Activated CD8-positive, alpha-beta memory T cell treated with anti-CD3 and anti-CD28 coated beads for 48 hours (primary cell): Measurements from ENCODE around the gene SOX8.

Experiments
- DNase-seq, 3 experiments: peaks; one replicate each; pipeline ENCODE4 v3.0.0-alpha.2; 2020; ENCODE audit warnings: low read depth in 2 of 3, low spot score in 2 of 3

Gene SOX8

GRCh38 chr16:972316-973002 lies 9.1 kb upstream of the SOX8 start:
- no peak for DNase-seq

- no peak for DNase-seq
Observed at GRCh38 chr16:973366-973765, 8.2 kb upstream of the SOX8 start.

- no peak for DNase-seq
Observed at GRCh38 chr16:974001-974601, 7.5 kb upstream of the SOX8 start.

GRCh38 chr16:974611-975261 lies 6.8 kb upstream of the SOX8 start:
- DNase-seq: no peak

- DNase-seq: no peak
Observed at GRCh38 chr16:975291-975690, 6.3 kb upstream of the SOX8 start.

- no peak for DNase-seq
Observed at GRCh38 chr16:976389-976931, 5.1 kb upstream of the SOX8 start.

- DNase-seq: no peak
Observed at GRCh38 chr16:977081-977701, 4.4 kb upstream of the SOX8 start.

GRCh38 chr16:977896-978295 lies 3.7 kb upstream of the SOX8 start:
- no peak for DNase-seq

GRCh38 chr16:978403-978802 lies 3.2 kb upstream of the SOX8 start:
- no peak for DNase-seq

GRCh38 chr16:979147-979546 lies 2.4 kb upstream of the SOX8 start:
- DNase-seq: no peak

- no peak for DNase-seq
Observed at GRCh38 chr16:979859-980594, 1.5 kb upstream of the SOX8 start.

GRCh38 chr16:980595-980854 lies 1.0 kb upstream of the SOX8 start:
- no peak for DNase-seq

- no peak for DNase-seq
Observed at GRCh38 chr16:982145-983043, 824 bp downstream of the SOX8 start.

GRCh38 chr16:983044-984030 lies 1.8 kb downstream of the SOX8 start:
- no peak for DNase-seq

- no peak for DNase-seq
Observed at GRCh38 chr16:984121-984694, 2.6 kb downstream of the SOX8 start.

GRCh38 chr16:984736-985636 lies 3.4 kb downstream of the SOX8 start:
- DNase-seq: no peak

GRCh38 chr16:985646-986400 lies 4.3 kb downstream of the SOX8 start:
- no peak for DNase-seq
